Measurements from ENCODE around the gene RAB24. TPM values are rescaled to one million over a fixed set of nuclear protein-coding genes. Genes with fewer than 3 reads are reported as not detected.

RAB24 gene
- total RNA-seq, 1 experiment from 2014 or later: 37.2 TPM

DNA sequence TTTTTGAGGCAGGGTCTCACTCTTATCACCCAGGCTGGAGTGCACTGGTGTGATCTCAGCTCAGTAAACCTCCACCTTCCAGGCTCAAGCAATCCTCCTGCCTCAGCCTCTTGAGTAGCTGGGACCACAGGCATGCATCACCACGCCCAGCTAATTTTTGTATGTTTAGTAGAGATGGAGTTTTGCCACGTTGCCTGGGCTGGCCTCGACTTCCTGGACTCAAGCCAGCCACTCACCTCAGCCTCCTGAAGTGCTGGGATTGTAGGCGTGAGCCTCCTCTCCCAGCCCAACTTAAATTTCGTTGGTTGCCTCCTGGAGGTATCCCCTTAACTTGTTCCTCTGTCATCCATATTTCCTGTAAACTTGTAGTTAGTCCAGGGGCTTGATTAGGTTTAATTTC is 47.2 kb downstream of the RAB24 start:
- TF ChIP-seq SIN3A (IDR thresholded peaks at IDR 0.05; ENCODE audit: borderline replicate concordance, insufficient read depth, low read depth, low read length) (no peak), TCF7L2 (IDR thresholded peaks at IDR 0.05; ENCODE audit: low read depth, low read length) (no peak), POLR2AphosphoS5 (IDR thresholded peaks at IDR 0.05; ENCODE audit: low read depth, low read length) (no peak)
- TF ChIP-seq, protein P1, sequence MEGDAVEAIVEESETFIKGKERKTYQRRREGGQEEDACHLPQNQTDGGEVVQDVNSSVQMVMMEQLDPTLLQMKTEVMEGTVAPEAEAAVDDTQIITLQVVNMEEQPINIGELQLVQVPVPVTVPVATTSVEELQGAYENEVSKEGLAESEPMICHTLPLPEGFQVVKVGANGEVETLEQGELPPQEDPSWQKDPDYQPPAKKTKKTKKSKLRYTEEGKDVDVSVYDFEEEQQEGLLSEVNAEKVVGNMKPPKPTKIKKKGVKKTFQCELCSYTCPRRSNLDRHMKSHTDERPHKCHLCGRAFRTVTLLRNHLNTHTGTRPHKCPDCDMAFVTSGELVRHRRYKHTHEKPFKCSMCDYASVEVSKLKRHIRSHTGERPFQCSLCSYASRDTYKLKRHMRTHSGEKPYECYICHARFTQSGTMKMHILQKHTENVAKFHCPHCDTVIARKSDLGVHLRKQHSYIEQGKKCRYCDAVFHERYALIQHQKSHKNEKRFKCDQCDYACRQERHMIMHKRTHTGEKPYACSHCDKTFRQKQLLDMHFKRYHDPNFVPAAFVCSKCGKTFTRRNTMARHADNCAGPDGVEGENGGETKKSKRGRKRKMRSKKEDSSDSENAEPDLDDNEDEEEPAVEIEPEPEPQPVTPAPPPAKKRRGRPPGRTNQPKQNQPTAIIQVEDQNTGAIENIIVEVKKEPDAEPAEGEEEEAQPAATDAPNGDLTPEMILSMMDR (IDR thresholded peaks at IDR 0.05): no peak
- TF ChIP-seq, protein P2, sequence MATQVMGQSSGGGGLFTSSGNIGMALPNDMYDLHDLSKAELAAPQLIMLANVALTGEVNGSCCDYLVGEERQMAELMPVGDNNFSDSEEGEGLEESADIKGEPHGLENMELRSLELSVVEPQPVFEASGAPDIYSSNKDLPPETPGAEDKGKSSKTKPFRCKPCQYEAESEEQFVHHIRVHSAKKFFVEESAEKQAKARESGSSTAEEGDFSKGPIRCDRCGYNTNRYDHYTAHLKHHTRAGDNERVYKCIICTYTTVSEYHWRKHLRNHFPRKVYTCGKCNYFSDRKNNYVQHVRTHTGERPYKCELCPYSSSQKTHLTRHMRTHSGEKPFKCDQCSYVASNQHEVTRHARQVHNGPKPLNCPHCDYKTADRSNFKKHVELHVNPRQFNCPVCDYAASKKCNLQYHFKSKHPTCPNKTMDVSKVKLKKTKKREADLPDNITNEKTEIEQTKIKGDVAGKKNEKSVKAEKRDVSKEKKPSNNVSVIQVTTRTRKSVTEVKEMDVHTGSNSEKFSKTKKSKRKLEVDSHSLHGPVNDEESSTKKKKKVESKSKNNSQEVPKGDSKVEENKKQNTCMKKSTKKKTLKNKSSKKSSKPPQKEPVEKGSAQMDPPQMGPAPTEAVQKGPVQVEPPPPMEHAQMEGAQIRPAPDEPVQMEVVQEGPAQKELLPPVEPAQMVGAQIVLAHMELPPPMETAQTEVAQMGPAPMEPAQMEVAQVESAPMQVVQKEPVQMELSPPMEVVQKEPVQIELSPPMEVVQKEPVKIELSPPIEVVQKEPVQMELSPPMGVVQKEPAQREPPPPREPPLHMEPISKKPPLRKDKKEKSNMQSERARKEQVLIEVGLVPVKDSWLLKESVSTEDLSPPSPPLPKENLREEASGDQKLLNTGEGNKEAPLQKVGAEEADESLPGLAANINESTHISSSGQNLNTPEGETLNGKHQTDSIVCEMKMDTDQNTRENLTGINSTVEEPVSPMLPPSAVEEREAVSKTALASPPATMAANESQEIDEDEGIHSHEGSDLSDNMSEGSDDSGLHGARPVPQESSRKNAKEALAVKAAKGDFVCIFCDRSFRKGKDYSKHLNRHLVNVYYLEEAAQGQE (IDR thresholded peaks at IDR 0.05; ENCODE audit: insufficient read depth in 1 of 2, low read depth in 2 of 2, low read length in 1 of 2): no peak
- H3K4me3 ChIP-seq (ENCODE audit: low read depth in 2 of 2, low read length in 2 of 2): no peak overlapping the region
- H3K4me1 ChIP-seq (ENCODE audit: control insufficient read depth, insufficient read depth, low read length): no peaks in the 10 kb centered on the region
- H3K27me3 ChIP-seq (ENCODE audit: control insufficient read depth, insufficient read depth, low read length): no peaks in the 10 kb centered on the region
- DNase-seq (ENCODE audit: low read depth, low spot score) (no peak), ATAC-seq (no peak)
- no peaks in the 10 kb centered on the region for H3K9me3 ChIP-seq (ENCODE audit: control insufficient read depth, insufficient read depth, low read depth, low read length)
- in situ Hi-C loops (cut with HindIII; ENCODE audit: low pct_unique_long_range_greater_than_20kb, low sequenced_read_pairs) (no loop called here), intact Hi-C loops (cut with micrococcal nuclease; ENCODE audit: unreplicated experiment) (no loop called here)
- BruUV-seq (replicated peaks): no TSS peak
- no peaks in the 10 kb centered on the region; the same call in 1 of the 2 replicates for H3K36me3 ChIP-seq (ENCODE audit: control insufficient read depth, insufficient read depth, low read length)
- ChIA-PET POLR2A (no interaction called here), CTCF (no interaction called here)
- H3K27ac ChIP-seq (ENCODE audit: low read length): no peak overlapping the region

DNA sequence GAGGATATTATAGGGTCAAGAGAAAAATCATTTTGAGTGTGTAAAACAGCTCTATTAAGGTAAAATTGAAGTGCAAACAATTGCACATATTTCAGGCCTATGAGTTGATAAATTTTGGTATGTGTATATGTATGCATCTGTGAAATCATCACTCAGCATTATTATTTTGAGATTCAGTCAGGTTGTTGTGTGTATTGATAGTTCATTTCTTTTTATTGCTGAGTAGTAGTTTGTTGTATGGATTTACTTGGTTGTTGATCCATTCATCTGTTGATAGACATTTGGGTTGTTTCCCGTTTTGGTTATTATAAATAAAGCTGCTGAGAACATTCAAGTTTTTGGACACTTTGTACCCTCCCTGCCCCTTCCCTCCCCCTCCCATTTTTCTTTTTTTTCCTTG is 50.3 kb downstream of the RAB24 start:
- Histone ChIP-seq H3K4me3 (ENCODE audit: low read depth in 2 of 2, low read length in 2 of 2) (no peak overlapping the region), H3K27ac (ENCODE audit: low read length) (no peak overlapping the region), H3K9me3 (ENCODE audit: control insufficient read depth, insufficient read depth, low read depth, low read length) (no peaks in the 10 kb centered on the region), H3K27me3 (ENCODE audit: control insufficient read depth, insufficient read depth, low read length) (no peaks in the 10 kb centered on the region), H3K4me1 (ENCODE audit: control insufficient read depth, insufficient read depth, low read length) (no peaks in the 10 kb centered on the region), H3K36me3 (ENCODE audit: control insufficient read depth, insufficient read depth, low read length) (0 out of 2 replicates have a peak, but pooled peaks cover 2% of the 10 kb centered on the region)
- no peak for ATAC-seq
- intact Hi-C loops (cut with micrococcal nuclease; ENCODE audit: unreplicated experiment): no loop called here
- CTCF ChIA-PET: no interaction called here
- in situ Hi-C loops (cut with HindIII; ENCODE audit: low pct_unique_long_range_greater_than_20kb, low sequenced_read_pairs): no loop called here
- no peak for DNase-seq (ENCODE audit: low read depth, low spot score)
- POLR2A ChIA-PET: no interaction called here
- TF ChIP-seq, protein P2 (IDR thresholded peaks at IDR 0.05; ENCODE audit: insufficient read depth in 1 of 2, low read depth in 2 of 2, low read length in 1 of 2): no peak
- TF ChIP-seq SIN3A (IDR thresholded peaks at IDR 0.05; ENCODE audit: borderline replicate concordance, insufficient read depth, low read depth, low read length) (no peak), TCF7L2 (IDR thresholded peaks at IDR 0.05; ENCODE audit: low read depth, low read length) (no peak), POLR2AphosphoS5 (IDR thresholded peaks at IDR 0.05; ENCODE audit: low read depth, low read length) (no peak)
- TF ChIP-seq, protein P1 (IDR thresholded peaks at IDR 0.05): no peak
- BruUV-seq (replicated peaks): no TSS peak

Other genes with a start within 250 kb of the RAB24 start
- gene FGFR4, start 216.8 kb downstream of the RAB24 start, total RNA-seq (2021; ENCODE audit: unreplicated experiment): 7.5 TPM
- 58.7 TPM for gene NSD1, start 169.9 kb downstream of the RAB24 start, total RNA-seq (2021; ENCODE audit: unreplicated experiment)
- 275 TPM for gene PRELID1, start 80 bp upstream of the RAB24 start, total RNA-seq (2021; ENCODE audit: unreplicated experiment)
- 12.0 TPM for gene MXD3, start 8.2 kb upstream of the RAB24 start, total RNA-seq (2021; ENCODE audit: unreplicated experiment)
- 140 TPM for gene LMAN2, start 47.9 kb upstream of the RAB24 start, total RNA-seq (2021; ENCODE audit: unreplicated experiment)
- gene RGS14, start 54.2 kb upstream of the RAB24 start, total RNA-seq (2021; ENCODE audit: unreplicated experiment): 13.5 TPM
- gene SLC34A1, start 80.7 kb upstream of the RAB24 start, total RNA-seq (2021; ENCODE audit: unreplicated experiment): not detected
- not detected for gene PFN3, start 96.9 kb upstream of the RAB24 start, total RNA-seq (2021; ENCODE audit: unreplicated experiment)
- gene F12, start 105.8 kb upstream of the RAB24 start, total RNA-seq (2021; ENCODE audit: unreplicated experiment): 13.4 TPM
- gene GRK6, start 123.0 kb upstream of the RAB24 start, total RNA-seq (2021; ENCODE audit: unreplicated experiment): 56.1 TPM
- 39.2 TPM for gene PRR7, start 143.1 kb upstream of the RAB24 start, total RNA-seq (2021; ENCODE audit: unreplicated experiment)
- 195 TPM for gene DBN1, start 169.9 kb upstream of the RAB24 start, total RNA-seq (2021; ENCODE audit: unreplicated experiment)
- 62.9 TPM for gene PDLIM7, start 193.9 kb upstream of the RAB24 start, total RNA-seq (2021; ENCODE audit: unreplicated experiment)
- gene DOK3, start 206.1 kb upstream of the RAB24 start, total RNA-seq (2021; ENCODE audit: unreplicated experiment): 12.4 TPM
- gene DDX41, start 213.2 kb upstream of the RAB24 start, total RNA-seq (2021; ENCODE audit: unreplicated experiment): 111 TPM

All from Panc1 (cell line).